Subcutaneous preadipocyte (primary cell): ENCODE results near the gene PPBP. TPM values are rescaled to one million over a fixed set of nuclear protein-coding genes. Genes with fewer than 3 reads are reported as not detected.

Source experiments
- small RNA-seq: library from RNA; depleted of rRNA; stranded (forward); fragments of <200 nt; gene quantifications from one replicate; pipeline ENCODE3, GENCODE V24; 2012
- total RNA-seq: library from RNA; depleted of rRNA; stranded (reverse); fragments of >200 nt; gene quantifications from 2 replicates; pipeline ENCODE4 v1.2.3, GENCODE V29; 2012

PPBP gene, protein sequence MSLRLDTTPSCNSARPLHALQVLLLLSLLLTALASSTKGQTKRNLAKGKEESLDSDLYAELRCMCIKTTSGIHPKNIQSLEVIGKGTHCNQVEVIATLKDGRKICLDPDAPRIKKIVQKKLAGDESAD
- not detected in 2 replicates for total RNA-seq

DNA sequence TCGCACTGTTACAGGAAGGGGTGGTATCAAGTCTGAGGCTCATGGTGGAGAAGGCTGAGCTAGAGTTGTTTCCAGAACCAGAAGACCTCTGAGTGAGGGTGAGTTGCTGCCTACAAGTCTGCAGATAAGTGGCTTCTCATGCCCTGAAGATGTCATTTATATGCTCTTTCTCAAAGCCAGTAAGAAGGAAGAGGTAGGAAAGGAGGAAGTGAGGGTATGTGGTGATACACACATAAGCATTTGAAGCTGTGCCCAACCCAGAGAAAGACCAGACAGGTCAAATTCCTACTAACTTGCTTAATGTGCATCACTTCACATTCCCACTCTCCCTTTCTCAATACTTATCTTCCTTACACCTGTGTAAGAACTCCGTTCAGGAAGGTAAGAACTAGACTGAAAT lies at the start of gene PPBP:
Gene PPBP (minus strand): TSS at position 130 of the 400 bp plus-strand sequence. CDS start 87 bp downstream, at position 43.

GRCh38 chr4:73998040-73999011 lies 10.3 kb upstream of the PPBP start, which contains the start of gene CXCL5:
Gene CXCL5 (minus strand): TSS chr4:73998677. CDS start chr4:73998581, 96 bp downstream.

Small RNAs within 50 kb of the gene (small RNA-seq; reads per million reads assigned to genes)
- gene RN7SL218P = not detected

Other genes with a start within 250 kb of the PPBP start
- 8.0 and 14.3 TPM in 2 replicates for gene CXCL8, start 247.6 kb downstream of the PPBP start, total RNA-seq
- 0.59 and 6.2 TPM in 2 replicates for gene CXCL6, start 151.5 kb downstream of the PPBP start, total RNA-seq
- 0.59 TPM in 1 of 2 replicates, not detected in the other for gene PF4V1, start 134.9 kb downstream of the PPBP start, total RNA-seq
- 45.4 and 46.7 TPM in 2 replicates for gene CXCL1, start 118.8 kb downstream of the PPBP start, total RNA-seq
- gene PF4, start 6.2 kb downstream of the PPBP start, total RNA-seq = 0.39 and 2.9 TPM in 2 replicates
- gene CXCL5, start 10.5 kb upstream of the PPBP start, total RNA-seq = 20.2 and 131 TPM in 2 replicates
- 3.7 and 9.4 TPM in 2 replicates for gene CXCL3, start 50.5 kb upstream of the PPBP start, total RNA-seq
- gene CXCL2, start 111.0 kb upstream of the PPBP start, total RNA-seq = 2.9 and 5.5 TPM in 2 replicates
- gene MTHFD2L, start 169.9 kb upstream of the PPBP start, total RNA-seq = 15.8 and 21.9 TPM in 2 replicates